ENCODE measurements around the gene OR10A3. TPM values are rescaled to one million over a fixed set of nuclear protein-coding genes. Genes with fewer than 3 reads are reported as not detected.
A peak's percentile ranks its signal among the peaks of the same experiment; 100 is the strongest.

OR10A3 gene
- total and polyA plus RNA-seq, 2 experiments from 2014 or later = 0.14 to 0.52 TPM

DNA sequence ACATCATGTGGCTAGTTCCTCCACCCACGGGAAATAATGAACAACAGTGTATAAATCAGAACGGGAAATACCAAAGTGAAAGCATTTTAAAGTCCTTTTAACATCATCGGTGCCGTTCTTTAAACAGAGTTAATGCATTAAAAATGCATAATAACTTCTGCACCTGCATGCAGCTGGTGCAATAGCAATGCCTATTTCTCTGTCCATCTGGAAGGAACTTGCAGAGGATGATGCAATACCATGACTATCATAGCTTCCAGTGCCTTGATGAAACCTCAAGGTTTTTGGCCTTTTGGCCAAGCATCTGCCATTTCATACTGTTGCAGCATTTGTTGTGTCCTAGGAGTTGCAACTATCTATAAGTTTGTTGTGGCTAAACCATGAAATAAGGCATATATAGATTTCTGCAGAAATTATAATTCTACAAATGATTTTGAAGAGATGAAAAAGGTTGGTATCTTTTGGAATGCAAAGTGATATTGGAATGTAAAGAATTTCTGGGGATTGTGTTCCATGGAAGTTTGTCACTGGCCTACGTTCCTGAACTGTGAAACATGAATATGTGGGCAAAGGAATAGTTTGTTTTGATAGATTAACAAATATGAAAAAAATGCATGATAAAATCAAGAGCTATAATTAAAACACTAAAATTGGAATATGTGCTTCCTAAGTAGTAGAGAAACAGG is 35.9 kb upstream of the OR10A3 start (continued):
- TF ChIP-seq EZH2 (IDR thresholded peaks at IDR 0.05; ENCODE audit: low read depth, unreplicated experiment) = no peak

DNA sequence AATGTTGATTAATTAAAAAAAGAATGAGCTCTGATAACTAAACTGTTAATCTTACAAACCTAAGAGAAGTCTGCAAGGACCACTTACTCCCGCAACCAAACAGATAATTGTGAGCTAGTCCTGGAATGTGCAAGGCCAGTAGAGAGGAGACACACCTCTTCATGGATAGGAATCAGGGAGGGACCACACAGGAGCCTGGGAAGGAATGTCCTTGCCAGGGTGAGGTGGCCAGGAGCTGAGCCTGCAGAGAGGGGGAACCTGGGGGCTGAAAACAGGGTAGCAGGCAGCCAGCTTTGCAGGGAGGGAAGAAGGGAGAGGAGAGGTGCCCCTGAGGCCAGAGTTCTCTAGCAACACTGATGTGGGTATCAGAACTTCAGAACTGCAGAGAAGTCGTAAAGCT is 33.2 kb upstream of the OR10A3 start:
- Histone ChIP-seq H3K4me1 (ENCODE audit: insufficient read depth) (peaks cover 24% of the 10 kb centered on the region), H2AFZ (no peak overlapping the region), H3K27ac (ENCODE audit: low read depth) (0 out of 2 replicates have a peak overlapping the region, but pooled peaks have one; percentile 13), H3K79me2 (replicated peaks; ENCODE audit: insufficient read depth) (0 out of 2 replicates have a peak, but pooled peaks cover under 1% of the 10 kb centered on the region), H3F3A (replicated peaks; ENCODE audit: low read depth) (0 out of 2 replicates have a peak, but pooled peaks cover 3% of the 10 kb centered on the region), H3K9me2 (ENCODE audit: insufficient read depth) (no peaks in the 10 kb centered on the region), H3K4me3 (no peak overlapping the region), H3K4me2 (no peak overlapping the region), H3K36me3 (ENCODE audit: insufficient read depth) (no peaks in the 10 kb centered on the region), H4K20me1 (replicated peaks; ENCODE audit: insufficient read depth) (no peaks in the 10 kb centered on the region), H3K27me3 (ENCODE audit: insufficient read depth) (no peaks in the 10 kb centered on the region)
- Mint-ChIP-seq H3K27me3 (ENCODE audit: insufficient read depth, low read depth, poor library complexity) (no peaks in the 10 kb centered on the region), H3K9me3 (no peaks in the 10 kb centered on the region; the same call in 2 of the 3 replicates), H3K4me3 (no peak overlapping the region), H3K36me3 (ENCODE audit: low read depth) (no peaks in the 10 kb centered on the region), H3K27ac (no peak overlapping the region; the same call in 1 of the 2 replicates), H3K4me1 (peaks cover 28% of the 10 kb centered on the region)
- ATAC-seq (peak; percentile 49), DNase-seq (ENCODE audit: low spot score) (peak; percentile 50)
- TF ChIP-seq EZH2 (IDR thresholded peaks at IDR 0.05; ENCODE audit: low read depth, unreplicated experiment) (no peak), ZNF331 (CRISPR knock-in tag; IDR thresholded peaks at IDR 0.05; ENCODE audit: low read depth) (no peak), JUNB (IDR thresholded peaks at IDR 0.05; ENCODE audit: unreplicated experiment) (no peak), ZNF462 (CRISPR knock-in tag; IDR thresholded peaks at IDR 0.05) (no peak), NANOG (IDR thresholded peaks at IDR 0.05; ENCODE audit: borderline replicate concordance) (no peak), STAT1 (IDR thresholded peaks at IDR 0.05; ENCODE audit: unreplicated experiment) (no peak), REST (IDR thresholded peaks at IDR 0.05; ENCODE audit: unreplicated experiment) (no peak), EZH2phosphoT487 (IDR thresholded peaks at IDR 0.05; ENCODE audit: unreplicated experiment) (no peak), CREB1 (CRISPR knock-in tag; IDR thresholded peaks at IDR 0.05; ENCODE audit: low read depth) (no peak), CTCF (conservative IDR thresholded peaks at IDR 0.05; ENCODE audit: low read depth in 2 of 2) (no peak), POLR2AphosphoS5 (IDR thresholded peaks at IDR 0.05; ENCODE audit: low read depth) (no peak)
- TF ChIP-seq, protein P1, sequence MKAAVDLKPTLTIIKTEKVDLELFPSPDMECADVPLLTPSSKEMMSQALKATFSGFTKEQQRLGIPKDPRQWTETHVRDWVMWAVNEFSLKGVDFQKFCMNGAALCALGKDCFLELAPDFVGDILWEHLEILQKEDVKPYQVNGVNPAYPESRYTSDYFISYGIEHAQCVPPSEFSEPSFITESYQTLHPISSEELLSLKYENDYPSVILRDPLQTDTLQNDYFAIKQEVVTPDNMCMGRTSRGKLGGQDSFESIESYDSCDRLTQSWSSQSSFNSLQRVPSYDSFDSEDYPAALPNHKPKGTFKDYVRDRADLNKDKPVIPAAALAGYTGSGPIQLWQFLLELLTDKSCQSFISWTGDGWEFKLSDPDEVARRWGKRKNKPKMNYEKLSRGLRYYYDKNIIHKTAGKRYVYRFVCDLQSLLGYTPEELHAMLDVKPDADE (IDR thresholded peaks at IDR 0.05) = no peak
